Nephron progenitor cell (in vitro differentiated cells): ENCODE data around the gene YJEFN3.

Source experiments
- DNase-seq: peaks from one replicate; pipeline ENCODE4 v3.0.0; 2021
- H3K27ac Mint-ChIP-seq: 2 replicates; pipeline ENCODE4 v1.8.0; 2021; ENCODE audit warnings: mild to moderate bottlenecking, moderate library complexity, mixed read lengths
- H3K27me3 Mint-ChIP-seq: 2 replicates; pipeline ENCODE4 v1.8.0; 2021; ENCODE audit warnings: mild to moderate bottlenecking, low read depth, mixed read lengths; ENCODE audit not compliant: poor library complexity
- H3K36me3 Mint-ChIP-seq: 2 replicates; pipeline ENCODE4 v1.8.0; 2021; ENCODE audit warnings: low read depth, mixed read lengths
- H3K4me1 Mint-ChIP-seq: 2 replicates; pipeline ENCODE4 v1.8.0; 2021; ENCODE audit warnings: mixed read lengths
- H3K4me3 Mint-ChIP-seq: 2 replicates; pipeline ENCODE4 v1.8.0; 2021; ENCODE audit warnings: mild to moderate bottlenecking, moderate library complexity, mixed read lengths
- H3K9me3 Mint-ChIP-seq: 2 replicates; pipeline ENCODE4 v1.8.0; 2021; ENCODE audit warnings: mild to moderate bottlenecking, moderate library complexity, mixed read lengths
- TF ChIP-seq, protein P1 (sequence below): fragments of 200-600 bp; sonication (generic); IDR thresholded peaks from 2 replicates; pipeline ENCODE4 v1.5.0; 2021; ENCODE audit warnings: antibody characterized with exemption

The YJEFN3 gene

DNA sequence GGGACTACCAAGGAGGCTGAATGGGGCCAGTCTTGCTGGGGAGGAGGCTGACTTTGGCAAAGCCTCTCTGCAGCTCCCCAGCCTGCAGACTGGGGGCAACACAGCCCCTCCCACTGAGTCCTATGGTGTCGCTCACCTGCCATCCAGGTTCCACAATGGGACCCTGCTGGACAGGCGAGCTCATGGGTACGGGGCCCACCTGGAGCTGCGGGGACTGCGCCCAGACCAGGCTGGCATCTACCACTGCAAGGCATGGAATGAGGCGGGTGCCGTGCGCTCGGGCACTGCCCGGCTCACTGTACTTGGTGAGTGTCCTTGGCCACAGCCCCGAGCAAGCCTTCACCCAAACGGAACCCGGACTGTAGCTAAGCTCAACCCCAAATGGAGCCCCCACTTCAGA, 14.4 kb downstream of the YJEFN3 start:
- TF ChIP-seq, protein P1, sequence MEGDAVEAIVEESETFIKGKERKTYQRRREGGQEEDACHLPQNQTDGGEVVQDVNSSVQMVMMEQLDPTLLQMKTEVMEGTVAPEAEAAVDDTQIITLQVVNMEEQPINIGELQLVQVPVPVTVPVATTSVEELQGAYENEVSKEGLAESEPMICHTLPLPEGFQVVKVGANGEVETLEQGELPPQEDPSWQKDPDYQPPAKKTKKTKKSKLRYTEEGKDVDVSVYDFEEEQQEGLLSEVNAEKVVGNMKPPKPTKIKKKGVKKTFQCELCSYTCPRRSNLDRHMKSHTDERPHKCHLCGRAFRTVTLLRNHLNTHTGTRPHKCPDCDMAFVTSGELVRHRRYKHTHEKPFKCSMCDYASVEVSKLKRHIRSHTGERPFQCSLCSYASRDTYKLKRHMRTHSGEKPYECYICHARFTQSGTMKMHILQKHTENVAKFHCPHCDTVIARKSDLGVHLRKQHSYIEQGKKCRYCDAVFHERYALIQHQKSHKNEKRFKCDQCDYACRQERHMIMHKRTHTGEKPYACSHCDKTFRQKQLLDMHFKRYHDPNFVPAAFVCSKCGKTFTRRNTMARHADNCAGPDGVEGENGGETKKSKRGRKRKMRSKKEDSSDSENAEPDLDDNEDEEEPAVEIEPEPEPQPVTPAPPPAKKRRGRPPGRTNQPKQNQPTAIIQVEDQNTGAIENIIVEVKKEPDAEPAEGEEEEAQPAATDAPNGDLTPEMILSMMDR = no peak
- Mint-ChIP-seq H3K27me3 (peaks cover 20% of the 10 kb centered on the region), H3K9me3 (no peaks in the 10 kb centered on the region), H3K36me3 (no peaks in the 10 kb centered on the region), H3K4me1 (peaks cover 7% of the 10 kb centered on the region), H3K4me3 (no peak overlapping the region), H3K27ac (no peak overlapping the region)
- DNase-seq = no peak

DNA sequence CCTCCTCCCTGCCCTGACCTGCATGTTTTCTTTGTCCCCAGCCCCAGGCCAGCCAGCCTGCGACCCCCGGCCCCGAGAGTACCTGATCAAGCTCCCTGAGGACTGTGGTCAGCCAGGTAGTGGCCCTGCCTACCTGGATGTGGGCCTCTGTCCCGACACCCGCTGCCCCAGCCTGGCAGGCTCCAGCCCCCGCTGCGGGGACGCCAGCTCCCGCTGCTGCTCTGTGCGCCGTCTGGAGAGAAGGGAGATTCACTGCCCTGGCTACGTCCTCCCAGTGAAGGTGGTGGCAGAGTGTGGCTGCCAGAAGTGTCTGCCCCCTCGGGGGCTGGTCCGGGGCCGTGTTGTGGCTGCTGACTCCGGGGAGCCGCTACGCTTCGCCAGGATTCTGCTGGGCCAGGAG, 14.9 kb downstream of the YJEFN3 start:
- no peak for DNase-seq
- Mint-ChIP-seq H3K4me3 (no peak overlapping the region), H3K27me3 (peaks cover 17% of the 10 kb centered on the region), H3K4me1 (peaks cover 4% of the 10 kb centered on the region), H3K36me3 (no peaks in the 10 kb centered on the region), H3K9me3 (no peaks in the 10 kb centered on the region), H3K27ac (no peak overlapping the region)
- TF ChIP-seq, protein P1 = no peak

DNA sequence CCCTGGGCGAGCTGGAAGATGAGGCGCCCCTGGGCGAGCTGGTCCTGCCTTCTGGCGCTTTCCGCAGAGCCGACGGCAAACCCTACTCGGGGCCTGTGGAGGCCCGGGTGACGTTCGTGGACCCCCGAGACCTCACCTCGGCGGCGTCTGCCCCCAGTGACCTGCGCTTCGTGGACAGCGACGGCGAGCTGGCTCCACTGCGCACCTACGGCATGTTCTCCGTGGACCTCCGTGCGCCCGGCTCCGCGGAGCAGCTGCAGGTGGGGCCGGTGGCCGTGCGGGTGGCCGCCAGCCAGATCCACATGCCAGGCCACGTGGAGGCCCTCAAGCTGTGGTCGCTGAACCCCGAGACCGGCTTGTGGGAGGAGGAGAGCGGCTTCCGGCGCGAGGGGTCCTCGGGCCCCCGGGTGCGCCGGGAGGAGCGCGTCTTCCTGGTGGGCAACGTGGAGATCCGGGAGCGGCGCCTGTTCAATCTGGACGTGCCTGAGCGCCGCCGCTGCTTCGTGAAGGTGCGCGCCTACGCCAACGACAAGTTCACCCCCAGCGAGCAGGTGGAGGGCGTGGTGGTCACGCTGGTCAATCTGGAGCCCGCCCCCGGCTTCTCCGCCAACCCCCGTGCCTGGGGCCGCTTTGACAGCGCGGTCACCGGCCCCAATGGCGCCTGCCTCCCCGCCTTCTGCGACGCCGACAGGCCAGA, 15.7 kb downstream of the YJEFN3 start:
- Mint-ChIP-seq H3K9me3 (no peaks in the 10 kb centered on the region), H3K4me1 (peaks cover 6% of the 10 kb centered on the region)

DNA sequence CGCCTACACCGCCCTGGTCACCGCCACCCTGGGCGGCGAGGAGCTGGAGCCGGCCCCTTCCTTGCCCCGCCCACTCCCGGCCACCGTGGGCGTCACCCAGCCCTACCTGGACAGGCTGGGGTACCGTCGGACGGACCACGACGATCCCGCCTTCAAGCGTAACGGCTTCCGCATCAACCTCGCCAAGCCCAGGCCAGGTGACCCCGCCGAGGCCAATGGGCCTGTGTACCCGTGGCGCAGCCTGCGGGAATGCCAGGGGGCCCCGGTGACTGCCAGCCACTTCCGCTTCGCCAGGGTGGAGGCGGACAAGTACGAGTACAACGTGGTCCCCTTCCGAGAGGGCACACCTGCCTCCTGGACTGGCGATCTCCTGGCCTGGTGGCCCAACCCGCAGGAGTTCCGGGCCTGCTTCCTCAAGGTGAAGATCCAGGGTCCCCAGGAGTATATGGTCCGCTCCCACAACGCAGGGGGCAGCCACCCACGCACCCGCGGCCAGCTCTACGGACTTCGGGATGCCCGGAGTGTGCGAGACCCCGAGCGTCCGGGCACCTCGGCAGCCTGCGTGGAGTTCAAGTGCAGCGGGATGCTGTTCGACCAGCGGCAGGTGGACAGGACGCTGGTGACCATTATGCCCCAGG, 16.4 kb downstream of the YJEFN3 start:
- Mint-ChIP-seq H3K27ac (no peak overlapping the region), H3K27me3 (peaks cover 8% of the 10 kb centered on the region), H3K4me1 (peaks cover 9% of the 10 kb centered on the region), H3K4me3 (no peak overlapping the region), H3K36me3 (no peaks in the 10 kb centered on the region), H3K9me3 (no peaks in the 10 kb centered on the region)
- TF ChIP-seq, protein P1 = no peak
- no peak for DNase-seq

More for the DNA sequence above, 15.7 kb downstream of the YJEFN3 start:
- Mint-ChIP-seq H3K27ac (no peak overlapping the region), H3K4me3 (no peak overlapping the region), H3K36me3 (no peaks in the 10 kb centered on the region), H3K27me3 (peaks cover 12% of the 10 kb centered on the region)
- DNase-seq = no peak
- TF ChIP-seq, protein P1 = no peak

DNA sequence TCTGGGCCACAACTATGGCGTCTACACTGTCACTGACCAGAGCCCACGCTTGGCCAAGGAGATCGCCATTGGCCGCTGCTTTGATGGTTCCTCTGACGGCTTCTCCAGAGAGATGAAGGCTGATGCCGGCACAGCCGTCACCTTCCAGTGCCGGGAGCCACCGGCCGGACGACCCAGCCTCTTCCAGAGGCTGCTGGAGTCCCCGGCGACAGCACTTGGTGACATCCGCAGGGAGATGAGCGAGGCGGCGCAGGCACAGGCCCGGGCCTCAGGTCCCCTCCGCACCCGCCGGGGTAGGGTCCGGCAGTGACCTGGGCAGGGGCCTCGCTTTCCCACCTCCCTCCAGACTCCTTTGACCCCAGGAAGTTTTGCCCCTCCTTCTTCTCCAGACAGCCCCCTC, 17.0 kb downstream of the YJEFN3 start:
- H3K27me3 Mint-ChIP-seq = peaks cover 5% of the 10 kb centered on the region
- no peak for DNase-seq
- TF ChIP-seq, protein P1 = no peak
- H3K4me3 Mint-ChIP-seq = no peak overlapping the region
- H3K27ac Mint-ChIP-seq = no peak overlapping the region
- no peaks in the 10 kb centered on the region for H3K9me3 Mint-ChIP-seq
- peaks cover 11% of the 10 kb centered on the region for H3K4me1 Mint-ChIP-seq
- no peaks in the 10 kb centered on the region for H3K36me3 Mint-ChIP-seq

DNA sequence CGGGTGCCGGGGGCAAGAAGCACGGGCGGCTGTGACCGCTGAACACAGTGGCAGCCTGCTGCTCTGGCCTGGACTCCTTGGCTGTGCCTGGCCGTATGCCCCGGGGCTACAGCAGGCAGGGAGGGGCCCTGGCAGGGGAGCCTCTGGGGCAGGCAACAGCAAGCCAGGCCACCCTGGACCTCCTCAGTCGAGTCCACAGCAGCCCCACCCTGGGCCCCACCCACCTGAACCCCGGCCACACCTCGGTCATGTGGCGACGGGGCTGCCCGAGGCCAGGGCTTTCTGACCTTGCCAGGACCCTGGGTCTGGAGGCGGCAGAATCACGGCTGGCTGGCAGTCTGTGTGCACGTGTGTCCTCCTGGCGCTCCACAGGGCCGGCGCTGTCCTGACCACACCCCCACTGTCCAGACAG, 18.0 kb downstream of the YJEFN3 start:
- peaks cover 6% of the 10 kb centered on the region for H3K27me3 Mint-ChIP-seq
- no peak overlapping the region for H3K4me3 Mint-ChIP-seq
- H3K4me1 Mint-ChIP-seq = peaks cover 15% of the 10 kb centered on the region
- H3K36me3 Mint-ChIP-seq = no peaks in the 10 kb centered on the region
- no peaks in the 10 kb centered on the region for H3K9me3 Mint-ChIP-seq
- TF ChIP-seq, protein P1 = no peak
- DNase-seq = no peak
- no peak overlapping the region for H3K27ac Mint-ChIP-seq
